ENCODE results near the gene MEIS1. TPM values are rescaled to one million over a fixed set of nuclear protein-coding genes. Genes with fewer than 3 reads are reported as not detected.

Gene MEIS1
- total RNA-seq, 2 experiments from 2014 or later: not detected

- no peak overlapping the region for H3K27ac Mint-ChIP-seq
- peaks cover 2% of the 10 kb centered on the region for H3K36me3 Mint-ChIP-seq
- no peak overlapping the region for H3K4me3 Mint-ChIP-seq
- intact Hi-C loops (cut with micrococcal nuclease): no loop called here
- POLR2A ChIA-PET: no interaction called here
- no peak for DNase-seq
- peaks cover 56% of the 10 kb centered on the region for H3K27me3 Mint-ChIP-seq
- no peaks in the 10 kb centered on the region for H3K9me3 Mint-ChIP-seq
- CTCF ChIA-PET: no interaction called here
- peaks cover 3% of the 10 kb centered on the region for H3K4me1 Mint-ChIP-seq (ENCODE audit: low read depth)
These were observed 141.8 kb downstream of the MEIS1 start for GRCh38 chr2:66576561-66577320.

GRCh38 chr2:66577321-66578053 lies 142.6 kb downstream of the MEIS1 start:
- H3K36me3 Mint-ChIP-seq: peaks cover 2% of the 10 kb centered on the region
- no peak overlapping the region for H3K27ac Mint-ChIP-seq
- ChIA-PET CTCF (no interaction called here), POLR2A (no interaction called here)
- H3K9me3 Mint-ChIP-seq: no peaks in the 10 kb centered on the region
- no peak for DNase-seq
- H3K27me3 Mint-ChIP-seq: peaks cover 54% of the 10 kb centered on the region
- no peak overlapping the region for H3K4me3 Mint-ChIP-seq
- peaks cover 3% of the 10 kb centered on the region for H3K4me1 Mint-ChIP-seq (ENCODE audit: low read depth)
- intact Hi-C loops (cut with micrococcal nuclease): loop anchor here (2.0 kb wide), 1 partner anchor 143 kb away; the partner anchor contains the start of gene MEIS1

- H3K4me3 Mint-ChIP-seq: no peak overlapping the region
- intact Hi-C loops (cut with micrococcal nuclease): loop anchor here (2.0 kb wide), 1 partner anchor 143 kb away; the partner anchor contains the start of gene MEIS1
- ChIA-PET POLR2A (no interaction called here), CTCF (no interaction called here)
- peaks cover 2% of the 10 kb centered on the region for H3K36me3 Mint-ChIP-seq
- no peak overlapping the region for H3K27ac Mint-ChIP-seq
- no peak for DNase-seq
- H3K4me1 Mint-ChIP-seq (ENCODE audit: low read depth): peaks cover 3% of the 10 kb centered on the region
- peaks cover 54% of the 10 kb centered on the region for H3K27me3 Mint-ChIP-seq
- H3K9me3 Mint-ChIP-seq: no peaks in the 10 kb centered on the region
These were observed 143.2 kb downstream of the MEIS1 start for GRCh38 chr2:66578054-66578686.

DNA sequence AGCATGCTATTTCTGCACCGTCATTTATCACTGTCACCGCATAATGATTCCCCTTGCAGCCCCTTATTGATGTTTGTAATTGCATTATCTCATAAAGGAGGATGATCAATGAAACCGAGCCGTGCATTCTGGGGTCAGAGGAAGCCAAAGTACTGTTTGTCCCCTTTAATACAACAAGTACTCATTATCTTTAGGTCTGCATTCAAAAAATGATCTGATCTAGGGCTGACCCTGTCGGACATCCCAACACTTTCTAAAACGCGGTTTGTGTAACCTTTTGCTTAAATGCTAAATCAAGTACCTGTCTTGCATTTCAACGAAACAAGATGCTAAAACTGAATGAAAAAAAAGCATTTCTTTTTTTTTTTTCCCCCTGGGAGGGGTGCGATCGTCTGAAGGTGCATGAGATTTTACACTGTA lies 143.8 kb downstream of the MEIS1 start:
- ChIA-PET CTCF (no interaction called here), POLR2A (no interaction called here)
- Mint-ChIP-seq H3K4me1 (ENCODE audit: low read depth) (peaks cover 3% of the 10 kb centered on the region), H3K27me3 (peaks cover 51% of the 10 kb centered on the region), H3K4me3 (no peak overlapping the region), H3K36me3 (peaks cover 2% of the 10 kb centered on the region), H3K27ac (no peak overlapping the region), H3K9me3 (no peaks in the 10 kb centered on the region)
- intact Hi-C loops (cut with micrococcal nuclease): loop anchor here (2.0 kb wide), 1 partner anchor 144 kb away; the partner anchor contains the start of gene MEIS1
- no peak for DNase-seq

GRCh38 chr2:66579186-66580126 lies 144.5 kb downstream of the MEIS1 start:
- peaks cover 3% of the 10 kb centered on the region for H3K4me1 Mint-ChIP-seq (ENCODE audit: low read depth)
- peaks cover 2% of the 10 kb centered on the region for H3K36me3 Mint-ChIP-seq
- intact Hi-C loops (cut with micrococcal nuclease): loop anchor here (2.0 kb wide), 1 partner anchor 145 kb away; the partner anchor contains the start of gene MEIS1
- CTCF ChIA-PET: no interaction called here
- POLR2A ChIA-PET: interaction anchor here (0.8 kb wide), 1 partner anchor 163 kb away, joined by 3 read pairs; no protein-coding TSS in a partner anchor
- no peak overlapping the region for H3K4me3 Mint-ChIP-seq
- no peak for DNase-seq
- peaks cover 47% of the 10 kb centered on the region for H3K27me3 Mint-ChIP-seq
- no peaks in the 10 kb centered on the region for H3K9me3 Mint-ChIP-seq
- no peak overlapping the region for H3K27ac Mint-ChIP-seq

GRCh38 chr2:66580166-66581049 lies 145.5 kb downstream of the MEIS1 start:
- Mint-ChIP-seq H3K4me3 (no peak overlapping the region), H3K36me3 (peaks cover 2% of the 10 kb centered on the region), H3K27me3 (peaks cover 41% of the 10 kb centered on the region), H3K9me3 (no peaks in the 10 kb centered on the region), H3K4me1 (ENCODE audit: low read depth) (peaks cover 1% of the 10 kb centered on the region), H3K27ac (no peak overlapping the region)
- CTCF ChIA-PET: no interaction called here
- POLR2A ChIA-PET: interaction anchor here (0.8 kb wide), 1 partner anchor 164 kb away, joined by 3 read pairs; no protein-coding TSS in a partner anchor
- DNase-seq: no peak
- intact Hi-C loops (cut with micrococcal nuclease): no loop called here

DNA sequence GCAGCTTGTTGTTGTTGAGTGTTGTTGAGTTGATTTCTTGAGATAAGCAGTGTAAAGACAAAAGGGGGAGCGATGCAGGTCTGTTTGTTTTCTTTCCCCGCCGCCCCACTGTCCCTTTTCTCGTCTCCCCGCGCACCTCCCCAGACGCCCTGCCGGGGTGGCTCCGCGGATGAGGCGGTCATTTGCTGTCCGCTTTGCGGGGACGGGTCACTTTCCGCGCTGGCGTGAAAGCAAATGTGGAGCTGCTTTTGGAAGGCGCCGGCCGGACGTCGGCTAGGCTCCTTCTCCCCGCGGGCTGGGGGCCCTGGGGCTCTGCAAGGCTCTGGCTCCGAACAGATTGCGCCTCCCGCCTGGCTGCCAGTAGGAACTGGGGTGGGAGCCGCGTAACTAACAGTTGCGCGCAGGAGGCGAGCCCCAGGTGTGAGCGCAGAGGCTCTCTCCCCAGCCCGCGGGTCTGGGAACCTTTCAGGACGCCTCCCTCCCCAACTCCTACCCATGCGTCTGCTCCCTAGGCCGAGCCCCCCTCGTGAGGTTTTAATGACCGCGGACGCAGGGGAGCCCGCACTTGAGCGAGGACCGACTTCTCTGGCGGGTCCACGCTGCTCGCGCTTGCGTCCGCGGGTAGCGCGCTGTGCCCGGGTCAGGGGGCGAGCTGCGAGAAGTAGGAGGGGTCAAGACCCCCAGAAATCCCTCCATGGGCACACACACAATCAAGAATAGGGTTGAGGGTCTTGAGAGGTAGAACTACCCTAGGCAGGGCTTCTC lies 146.6 kb downstream of the MEIS1 start:
- peaks cover 37% of the 10 kb centered on the region for H3K27me3 Mint-ChIP-seq
- no peak overlapping the region for H3K4me3 Mint-ChIP-seq
- POLR2A ChIA-PET: no interaction called here
- no peak for DNase-seq
- H3K36me3 Mint-ChIP-seq: peaks cover 2% of the 10 kb centered on the region
- CTCF ChIA-PET: no interaction called here
- intact Hi-C loops (cut with micrococcal nuclease): no loop called here
- no peaks in the 10 kb centered on the region for H3K9me3 Mint-ChIP-seq
- H3K4me1 Mint-ChIP-seq (ENCODE audit: low read depth): no peaks in the 10 kb centered on the region
- no peak overlapping the region for H3K27ac Mint-ChIP-seq

- H3K36me3 Mint-ChIP-seq: peaks cover 2% of the 10 kb centered on the region
- peaks cover 32% of the 10 kb centered on the region for H3K27me3 Mint-ChIP-seq
- no peak for DNase-seq
- no peak overlapping the region for H3K27ac Mint-ChIP-seq
- no peaks in the 10 kb centered on the region for H3K9me3 Mint-ChIP-seq
- intact Hi-C loops (cut with micrococcal nuclease): no loop called here
- ChIA-PET POLR2A (no interaction called here), CTCF (no interaction called here)
- no peak overlapping the region for H3K4me3 Mint-ChIP-seq
- H3K4me1 Mint-ChIP-seq (ENCODE audit: low read depth): no peaks in the 10 kb centered on the region
These were observed 147.4 kb downstream of the MEIS1 start for GRCh38 chr2:66582104-66582986.

DNA sequence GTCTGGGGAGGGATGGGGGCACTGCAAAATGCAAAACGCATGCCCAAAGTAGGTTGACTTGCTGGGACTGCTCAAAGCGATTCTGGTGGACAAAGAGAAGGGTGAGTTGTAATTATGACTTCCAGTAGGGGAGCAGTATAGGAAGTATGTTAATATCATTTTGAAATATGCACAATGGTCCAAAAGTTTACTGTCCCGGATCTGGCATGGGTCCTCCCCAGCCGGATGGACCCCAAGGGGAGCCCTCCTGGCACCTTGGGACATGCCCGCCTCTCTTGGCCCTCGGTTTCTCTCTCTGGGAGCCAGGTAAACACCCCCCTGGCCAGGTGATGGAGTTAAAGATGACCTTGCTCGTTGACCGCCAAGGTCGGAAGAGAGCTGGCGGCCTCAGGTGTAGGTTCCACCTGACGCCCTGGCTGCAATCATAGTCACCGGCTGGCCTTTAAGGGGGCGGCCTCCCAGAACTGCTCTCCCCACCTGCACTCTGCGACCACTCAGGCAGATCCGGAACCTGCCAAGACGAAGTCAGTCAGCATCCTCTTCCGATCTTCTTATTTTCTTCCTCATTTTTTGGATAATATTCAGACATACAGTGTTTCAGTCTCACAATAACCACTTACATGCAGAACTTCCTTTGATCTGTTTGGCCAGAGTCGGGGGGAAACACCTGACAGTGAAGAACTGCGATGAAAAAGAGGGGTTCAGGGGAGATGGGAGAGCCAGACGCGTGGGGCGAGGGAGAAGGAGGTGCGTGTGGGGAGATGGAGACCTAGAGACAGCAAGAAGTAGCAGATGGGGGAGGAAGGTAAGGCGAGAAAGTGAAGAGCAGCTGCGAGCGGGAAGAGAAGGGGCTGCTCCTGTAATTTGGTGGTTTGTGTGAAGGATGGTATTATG lies 148.3 kb downstream of the MEIS1 start:
- intact Hi-C loops (cut with micrococcal nuclease): no loop called here
- H3K27me3 Mint-ChIP-seq: peaks cover 25% of the 10 kb centered on the region
- ChIA-PET POLR2A (no interaction called here), CTCF (no interaction called here)
- no peak overlapping the region for H3K4me3 Mint-ChIP-seq
- H3K36me3 Mint-ChIP-seq: peaks cover 2% of the 10 kb centered on the region
- no peak for DNase-seq
- H3K27ac Mint-ChIP-seq: no peak overlapping the region
- H3K9me3 Mint-ChIP-seq: no peaks in the 10 kb centered on the region
- H3K4me1 Mint-ChIP-seq (ENCODE audit: low read depth): no peaks in the 10 kb centered on the region
